Left lung (tissue), 10 donors: ENCODE results near the gene FBXW7. TPM values are rescaled to one million over a fixed set of nuclear protein-coding genes. Genes with fewer than 3 reads are reported as not detected.

Experiments used
- ATAC-seq: fragments of 200-7000 bp; cut with Tn5 transposase; one replicate; pipeline ENCODE4 v1.9.1; 2020; ENCODE audit warnings: moderate library complexity
- DNase-seq, 4 donors: peaks; one replicate each; pipeline ENCODE4 v3.0.0-alpha.2; 2013 to 2020
- H3K27ac ChIP-seq, 2 donors: fragments of 200-600 bp; sonication (generic) in 1 of 2; one replicate each; pipeline versions ENCODE4 v1.5.0 to v1.8.0; 2020 to 2021
- H3K27me3 ChIP-seq, 2 donors: fragments of 200-600 bp; sonication (generic) in 1 of 2; one replicate each; pipeline versions ENCODE4 v1.5.0 to v1.8.0; 2020 to 2021
- H3K36me3 ChIP-seq, 2 donors: fragments of 200-600 bp; sonication (generic) in 1 of 2; one replicate each; pipeline versions ENCODE4 v1.5.0 to v1.8.0; 2020 to 2021
- H3K4me1 ChIP-seq, 2 donors: fragments of 200-600 bp; one replicate each; pipeline ENCODE4 v1.8.0; 2021
- H3K4me3 ChIP-seq, 2 donors: fragments of 200-600 bp; sonication (generic) in 1 of 2; one replicate each; pipeline versions ENCODE4 v1.5.0 to v1.8.0; 2020 to 2021; ENCODE audit warnings: mild to moderate bottlenecking in 1 of 2
- H3K9me3 ChIP-seq, 2 donors: fragments of 200-600 bp; sonication (generic) in 1 of 2; one replicate each; pipeline versions ENCODE4 v1.5.0 to v1.8.0; 2020 to 2021
- intact Hi-C, 2 donors: fragments of 100-400 bp; cut with DNase I; formaldehyde crosslinking; loops; one replicate each; pipeline versions ENCODE4 v1.11.2 to v1.14.2; 2022
- polyA plus RNA-seq, 6 donors: library from polyadenylated mRNA; unstranded; fragments of 120-200 nt; gene quantifications; one replicate each; pipeline ENCODE4 v1.2.1, GENCODE V29; 2013; ENCODE audit not compliant: insufficient read length in 6 of 6
- total RNA-seq, 2 donors: library from RNA; stranded (reverse); fragmentation: NEBNext Ultra II Directional; extraction: Animal tissue kit (Norgen Biotek cat#: 25700); gene quantifications; one replicate each; pipeline ENCODE4 v1.2.1, GENCODE V29; 2021
- TF ChIP-seq, protein P1 (sequence below), 2 donors: fragments of 200-600 bp; sonication (generic) in 1 of 2; IDR thresholded peaks; one replicate each; pipeline versions ENCODE4 v1.5.0 to v1.8.0; 2021; ENCODE audit warnings: antibody characterized with exemption in 2 of 2
- donor health status: DM: no; HTN: yes; CAD: no.
- donor health status: DM: no; HTN: no; CAD: no.

FBXW7 gene
- total and polyA plus RNA-seq, 8 donors, result 29.0 to 39.7 (median 34.7) TPM

- intact Hi-C loops, result no loop called here
- Histone ChIP-seq H3K4me1 (no peaks in the 10 kb centered on the region), H3K27me3 (no peaks in the 10 kb centered on the region), H3K27ac (no peak overlapping the region), H3K4me3 (no peak overlapping the region), H3K36me3 (peaks cover 0 to 5% of the 10 kb centered on the region in 2 donors), H3K9me3 (no peaks in the 10 kb centered on the region)
- TF ChIP-seq, protein P1, sequence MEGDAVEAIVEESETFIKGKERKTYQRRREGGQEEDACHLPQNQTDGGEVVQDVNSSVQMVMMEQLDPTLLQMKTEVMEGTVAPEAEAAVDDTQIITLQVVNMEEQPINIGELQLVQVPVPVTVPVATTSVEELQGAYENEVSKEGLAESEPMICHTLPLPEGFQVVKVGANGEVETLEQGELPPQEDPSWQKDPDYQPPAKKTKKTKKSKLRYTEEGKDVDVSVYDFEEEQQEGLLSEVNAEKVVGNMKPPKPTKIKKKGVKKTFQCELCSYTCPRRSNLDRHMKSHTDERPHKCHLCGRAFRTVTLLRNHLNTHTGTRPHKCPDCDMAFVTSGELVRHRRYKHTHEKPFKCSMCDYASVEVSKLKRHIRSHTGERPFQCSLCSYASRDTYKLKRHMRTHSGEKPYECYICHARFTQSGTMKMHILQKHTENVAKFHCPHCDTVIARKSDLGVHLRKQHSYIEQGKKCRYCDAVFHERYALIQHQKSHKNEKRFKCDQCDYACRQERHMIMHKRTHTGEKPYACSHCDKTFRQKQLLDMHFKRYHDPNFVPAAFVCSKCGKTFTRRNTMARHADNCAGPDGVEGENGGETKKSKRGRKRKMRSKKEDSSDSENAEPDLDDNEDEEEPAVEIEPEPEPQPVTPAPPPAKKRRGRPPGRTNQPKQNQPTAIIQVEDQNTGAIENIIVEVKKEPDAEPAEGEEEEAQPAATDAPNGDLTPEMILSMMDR (IDR thresholded peaks at IDR 0.05), result no peak
- DNase-seq (no peak), ATAC-seq (no peak)
Measured at GRCh38 chr4:152339576-152339975, 196.3 kb downstream of the FBXW7 start.

DNA sequence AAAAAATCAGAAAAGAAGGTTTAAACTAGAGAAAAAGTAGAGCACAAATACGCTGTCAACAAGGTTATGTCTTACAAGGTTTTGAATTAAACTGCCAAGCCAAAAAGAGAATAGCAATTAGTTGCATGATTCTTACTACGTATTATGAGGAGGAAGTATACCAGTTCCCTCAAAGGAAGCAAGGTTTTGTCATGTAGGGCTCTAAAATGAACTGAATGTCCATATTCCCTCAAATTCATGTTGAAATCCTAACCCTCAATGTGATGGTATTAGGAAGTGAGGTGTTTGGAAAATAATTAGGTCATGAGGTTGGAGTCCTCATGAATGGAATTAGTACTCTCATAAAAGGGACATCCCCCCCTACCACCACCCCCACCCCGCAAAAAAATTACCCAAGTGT lies 201.0 kb downstream of the FBXW7 start:
- H3K4me1 ChIP-seq, result no peaks in the 10 kb centered on the region
- DNase-seq, result no peak
- no peak for ATAC-seq
- no peaks in the 10 kb centered on the region for H3K9me3 ChIP-seq
- no peak overlapping the region for H3K4me3 ChIP-seq
- intact Hi-C loops, result no loop called here
- no peaks in the 10 kb centered on the region for H3K27me3 ChIP-seq
- H3K36me3 ChIP-seq, result peaks cover 0 to 30% of the 10 kb centered on the region in 2 donors
- no peak overlapping the region for H3K27ac ChIP-seq
- TF ChIP-seq, protein P1 (IDR thresholded peaks at IDR 0.05), result no peak

DNA sequence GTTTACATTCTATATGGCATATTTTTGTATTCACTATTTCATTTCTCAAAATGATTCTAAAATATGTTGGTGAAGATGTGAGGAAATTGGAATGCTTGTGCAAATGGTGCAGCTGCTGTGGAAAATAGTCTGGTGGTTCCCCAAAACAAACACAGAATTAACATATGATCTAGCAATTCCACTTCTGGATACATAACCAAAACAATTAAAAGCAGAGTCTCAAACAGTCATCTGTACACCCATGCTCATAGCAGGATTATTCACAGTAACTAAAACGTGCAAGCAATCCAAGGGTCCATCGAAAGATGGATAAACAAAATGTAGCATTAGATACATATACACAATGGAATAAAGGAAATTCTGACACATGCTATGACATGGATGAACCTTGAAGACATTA lies 204.8 kb downstream of the FBXW7 start:
- no peak overlapping the region for H3K27ac ChIP-seq
- DNase-seq, result no peak
- TF ChIP-seq, protein P1 (IDR thresholded peaks at IDR 0.05), result no peak
- H3K4me3 ChIP-seq, result no peak overlapping the region
- H3K36me3 ChIP-seq, result peaks cover 0 to 50% of the 10 kb centered on the region in 2 donors
- no peaks in the 10 kb centered on the region for H3K4me1 ChIP-seq
- H3K9me3 ChIP-seq, result no peaks in the 10 kb centered on the region
- intact Hi-C loops, result no loop called here
- ATAC-seq, result no peak
- H3K27me3 ChIP-seq, result no peaks in the 10 kb centered on the region

DNA sequence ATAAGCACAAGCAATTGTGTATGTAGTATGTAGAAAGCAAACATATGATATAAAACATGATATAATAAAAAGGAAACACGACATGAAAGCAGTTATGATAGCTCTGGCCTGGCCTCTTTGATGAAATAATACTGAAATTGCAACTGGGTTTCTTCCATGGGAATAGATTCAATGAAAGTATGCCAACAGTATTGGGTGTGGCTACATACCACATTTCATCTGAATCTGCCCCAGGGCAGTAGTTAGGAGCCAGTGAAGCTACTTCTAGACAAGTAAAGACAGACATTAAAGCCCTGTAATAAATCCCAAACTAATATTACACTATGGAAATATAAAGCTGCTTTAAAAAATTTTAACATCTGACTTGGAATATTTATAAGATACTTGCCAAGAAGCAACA lies 207.3 kb downstream of the FBXW7 start:
- ATAC-seq (no peak), DNase-seq (no peak)
- intact Hi-C loops, result no loop called here
- Histone ChIP-seq H3K4me3 (no peak overlapping the region), H3K4me1 (no peaks in the 10 kb centered on the region), H3K36me3 (peaks cover 0 to 62% of the 10 kb centered on the region in 2 donors), H3K27me3 (no peaks in the 10 kb centered on the region), H3K9me3 (no peaks in the 10 kb centered on the region), H3K27ac (no peak overlapping the region)
- TF ChIP-seq, protein P1 (IDR thresholded peaks at IDR 0.05), result no peak

- H3K4me1 ChIP-seq, result no peaks in the 10 kb centered on the region
- H3K9me3 ChIP-seq, result no peaks in the 10 kb centered on the region
- H3K4me3 ChIP-seq, result no peak overlapping the region
- TF ChIP-seq, protein P1 (IDR thresholded peaks at IDR 0.05), result no peak
- DNase-seq (no peak), ATAC-seq (no peak)
- no peaks in the 10 kb centered on the region for H3K27me3 ChIP-seq
- no peak overlapping the region for H3K27ac ChIP-seq
- intact Hi-C loops, result no loop called here
- H3K36me3 ChIP-seq, result peaks cover 0 to 68% of the 10 kb centered on the region in 2 donors
Measured at GRCh38 chr4:152327606-152328453, 208.1 kb downstream of the FBXW7 start.
